ENCODE data around the gene MKRN1.

- TF ChIP-seq CTCF (IDR thresholded peaks at IDR 0.05) (no peak), POLR2A (IDR thresholded peaks at IDR 0.05) (no peak)
These were observed 5.2 kb upstream of the MKRN1 start for GRCh38 chr7:140484479-140484878.

Data from suprapubic skin (tissue), 3 donors.